Tibial nerve (tissue), 4 donors: ENCODE results near the gene MACF1. TPM values are rescaled to one million over a fixed set of nuclear protein-coding genes. Genes with fewer than 3 reads are reported as not detected.

ENCODE experiments used
- DNase-seq, 2 donors: peaks; one replicate each; pipeline ENCODE4 v3.0.0-alpha.2; 2019; ENCODE audit warnings: low spot score in 2 of 2
- H3K27ac ChIP-seq, 4 donors: fragments of 200-600 bp; sonication (generic) in 3 of 4; one replicate each; pipeline ENCODE4 v1.5.1; 2017 to 2019; ENCODE audit warnings: mild to moderate bottlenecking in 1 of 4
- H3K27me3 ChIP-seq, 2 donors: fragments of 200-600 bp; sonication (generic) in 1 of 2; one replicate each; pipeline versions ENCODE4 v1.5.1 to v1.6.0; 2017 to 2019
- H3K36me3 ChIP-seq, 3 donors: fragments of 200-600 bp; sonication (generic); one replicate each; pipeline ENCODE4 v1.5.1; 2018 to 2019
- H3K4me1 ChIP-seq, 4 donors: fragments of 200-600 bp; sonication (generic) in 3 of 4; one replicate each; pipeline ENCODE4 v1.5.1; 2017 to 2019
- H3K4me3 ChIP-seq, 4 donors: fragments of 200-600 bp; sonication (generic) in 3 of 4; one replicate each; pipeline ENCODE4 v1.5.1; 2017 to 2019; ENCODE audit warnings: mild to moderate bottlenecking in 1 of 4, moderate library complexity in 1 of 4
- H3K9me3 ChIP-seq, 4 donors: fragments of 200-600 bp; sonication (generic) in 3 of 4; one replicate each; pipeline ENCODE4 v1.5.1; 2017 to 2019
- CTCF ChIP-seq, 5 experiments: fragments of 200-600 bp in 3 of 5; fragments of 450-650 bp in 2 of 5; sonication (generic) in 3 of 5; IDR thresholded peaks; one replicate each; pipeline ENCODE4 v1.5.1; 2016 to 2019; ENCODE audit warnings: antibody characterized with exemption in 5 of 5, mild to moderate bottlenecking in 3 of 5, moderate library complexity in 2 of 5
- EP300 ChIP-seq, 2 donors: sonication (generic); formaldehyde crosslinking; IDR thresholded peaks; one replicate each; pipeline ENCODE4 v1.6.1; 2017; ENCODE audit warnings: antibody characterized with exemption in 2 of 2, mild to moderate bottlenecking in 1 of 2
- POLR2A ChIP-seq, 2 donors: fragments of 450-650 bp; IDR thresholded peaks; one replicate each; pipeline ENCODE4 v1.6.1; 2017; ENCODE audit warnings: antibody characterized with exemption in 2 of 2, mild to moderate bottlenecking in 2 of 2, moderate library complexity in 2 of 2
- WGBS, 2 donors: methylation state at CpG; one replicate each; pipeline ENCODE4 v1.1.5; 2018; 5-methylcytosine and 5-hydroxymethylcytosine counted together
- total RNA-seq, 4 donors: library from RNA; depleted of rRNA; stranded (reverse); fragments of >200 nt; gene quantifications; one replicate each; pipeline ENCODE4 v1.1.0, GENCODE V29; 2016

MACF1 gene
- total RNA-seq = 100 to 1,000 TPM; 214 to 296 (median 244) TPM

- TF ChIP-seq POLR2A (IDR thresholded peaks at IDR 0.05) = peak in 1 of 2 donors; percentile 41
- peak in 1 of 2 donors; percentile 71 for TF ChIP-seq EP300 (IDR thresholded peaks at IDR 0.05)
- peak in 4 of 5 experiments; percentile 6 to 54 (median 40) for TF ChIP-seq CTCF (IDR thresholded peaks at IDR 0.05)
- H3K4me1 ChIP-seq = peaks cover 0 to 36% (median 12%) of the 10 kb centered on the region in 4 donors
- WGBS, 2 donors = 35 to 48% methylated on average over 9 of the region's 9 CpGs
- H3K9me3 ChIP-seq = no peaks in the 10 kb centered on the region
- H3K27ac ChIP-seq = peak within 1 kb of the TSS; percentile 49 to 90 (median 84)
- H3K36me3 ChIP-seq = no peaks in the 10 kb centered on the region
- H3K27me3 ChIP-seq = no peaks in the 10 kb centered on the region
- peak within 1 kb of the TSS in 3 of 4 donors; percentile 9 to 45 (median 35) for H3K4me3 ChIP-seq
- DNase-seq = peak; percentile 32 to 76
Measured at GRCh38 chr1:39204441-39205081, at the start of gene MACF1. TSS of gene MACF1 (plus strand) at chr1:39204695. CDS start at chr1:39205023, 328 bp downstream.

- peaks cover 0 to 66% (median 7%) of the 10 kb centered on the region in 4 donors for H3K4me1 ChIP-seq
- peaks cover 0 to 7% of the 10 kb centered on the region in 2 donors for H3K27me3 ChIP-seq
- TF ChIP-seq POLR2A (IDR thresholded peaks at IDR 0.05) = no peak
- TF ChIP-seq CTCF (IDR thresholded peaks at IDR 0.05) = no peak
- no peak for TF ChIP-seq EP300 (IDR thresholded peaks at IDR 0.05)
- no peaks in the 10 kb centered on the region for H3K36me3 ChIP-seq
- no peak for DNase-seq
- no peak overlapping the region for H3K4me3 ChIP-seq
- H3K27ac ChIP-seq = no peak overlapping the region
- no peaks in the 10 kb centered on the region for H3K9me3 ChIP-seq
Measured at GRCh38 chr1:39157304-39157703, 47.2 kb upstream of the MACF1 start.

GRCh38 chr1:39158327-39159086 lies 46.0 kb upstream of the MACF1 start:
- TF ChIP-seq EP300 (IDR thresholded peaks at IDR 0.05) = no peak
- no peak for TF ChIP-seq CTCF (IDR thresholded peaks at IDR 0.05)
- no peak for TF ChIP-seq POLR2A (IDR thresholded peaks at IDR 0.05)
- H3K27ac ChIP-seq = no peak overlapping the region
- DNase-seq = no peak
- peaks cover 0 to 7% of the 10 kb centered on the region in 2 donors for H3K27me3 ChIP-seq
- H3K4me3 ChIP-seq = no peak overlapping the region
- H3K36me3 ChIP-seq = no peaks in the 10 kb centered on the region
- no peaks in the 10 kb centered on the region for H3K9me3 ChIP-seq
- 75 to 78% methylated on average over 11 of the region's 11 CpGs for WGBS, 2 donors
- H3K4me1 ChIP-seq = peaks cover 0 to 55% (median 7%) of the 10 kb centered on the region in 4 donors

- Histone ChIP-seq H3K4me3 (no peak overlapping the region), H3K27ac (no peak overlapping the region), H3K9me3 (no peaks in the 10 kb centered on the region), H3K4me1 (peaks cover 0 to 47% (median 7%) of the 10 kb centered on the region in 4 donors), H3K27me3 (peaks cover 0 to 7% of the 10 kb centered on the region in 2 donors), H3K36me3 (no peaks in the 10 kb centered on the region)
- TF ChIP-seq CTCF (IDR thresholded peaks at IDR 0.05) (no peak), POLR2A (IDR thresholded peaks at IDR 0.05) (no peak), EP300 (IDR thresholded peaks at IDR 0.05) (no peak)
- WGBS, 2 donors = 83 to 84% methylated on average over 1 of the region's 1 CpG
- no peak for DNase-seq
Measured at GRCh38 chr1:39159224-39160036, 45.1 kb upstream of the MACF1 start.
